GM23338 (cell line): Measurements from ENCODE around the gene NPHP4. TPM values are rescaled to one million over a fixed set of nuclear protein-coding genes. Genes with fewer than 3 reads are reported as not detected.
A peak's percentile ranks its signal among the peaks of the same experiment; 100 is the strongest.

Source experiments
- ATAC-seq: fragments of 200-7000 bp; cut with Tn5 transposase; 3 replicates; pipeline ENCODE4 v1.9.1; 2020
- DNase-seq: peaks from one replicate; pipeline ENCODE4 v3.0.0-alpha.2; 2015; ENCODE audit warnings: low spot score
- H2AFZ ChIP-seq: fragments of 200-600 bp; sonication (generic); 2 replicates; pipeline ENCODE4 v1.8.0; 2016; ENCODE audit warnings: antibody characterized with exemption, mild to moderate bottlenecking, moderate library complexity
- H3F3A ChIP-seq: fragments of 200-600 bp; sonication (generic); replicated peaks from 2 replicates; pipeline ENCODE4 v1.8.0; 2017; ENCODE audit warnings: antibody characterized with exemption, mixed run types, low read depth
- H3K27ac ChIP-seq: fragments of 200-600 bp; sonication (generic); 2 replicates; pipeline ENCODE4 v1.6.1; 2016; ENCODE audit warnings: low read depth
- H3K27me3 ChIP-seq: fragments of 200-600 bp; sonication (generic); 2 replicates; pipeline ENCODE4 v1.8.0; 2016; ENCODE audit warnings: mild to moderate bottlenecking, mixed run types, moderate library complexity; ENCODE audit not compliant: insufficient read depth
- H3K36me3 ChIP-seq: fragments of 200-600 bp; sonication (generic); 2 replicates; pipeline ENCODE4 v1.8.0; 2016; ENCODE audit warnings: mild to moderate bottlenecking; ENCODE audit not compliant: insufficient read depth
- H3K4me1 ChIP-seq: fragments of 200-600 bp; sonication (generic); 2 replicates; pipeline ENCODE4 v1.8.0; 2016; ENCODE audit warnings: mild to moderate bottlenecking, moderate library complexity; ENCODE audit not compliant: insufficient read depth
- H3K4me2 ChIP-seq: fragments of 200-600 bp; sonication (generic); 2 replicates; pipeline ENCODE4 v1.7.1; 2017; ENCODE audit warnings: mixed run types
- H3K4me3 ChIP-seq: fragments of 200-600 bp; sonication (generic); 2 replicates; pipeline ENCODE4 v1.6.1; 2016; ENCODE audit warnings: mixed run types
- H3K79me2 ChIP-seq: fragments of 200-600 bp; sonication (generic); replicated peaks from 2 replicates; pipeline ENCODE4 v1.8.0; 2017; ENCODE audit warnings: mild to moderate bottlenecking; ENCODE audit not compliant: insufficient read depth
- H3K9me2 ChIP-seq: fragments of 200-600 bp; sonication (generic); 2 replicates; pipeline ENCODE4 v1.8.0; 2017; ENCODE audit not compliant: insufficient read depth
- H4K20me1 ChIP-seq: fragments of 200-600 bp; sonication (generic); replicated peaks from 2 replicates; pipeline ENCODE4 v1.8.0; 2017; ENCODE audit warnings: mild to moderate bottlenecking; ENCODE audit not compliant: insufficient read depth
- H3K27ac Mint-ChIP-seq: 2 replicates; pipeline ENCODE4 v1.8.0; 2020; ENCODE audit warnings: inconsistent platforms, mild to moderate bottlenecking, moderate library complexity, mixed read lengths
- H3K27me3 Mint-ChIP-seq: 3 replicates; pipeline ENCODE4 v1.8.0; 2022; ENCODE audit warnings: low read depth, mild to moderate bottlenecking, moderate library complexity, mixed read lengths, inconsistent platforms; ENCODE audit not compliant: insufficient read depth, poor library complexity
- H3K36me3 Mint-ChIP-seq: 3 replicates; pipeline ENCODE4 v1.8.0; 2021; ENCODE audit warnings: low read depth, mild to moderate bottlenecking, inconsistent platforms, moderate library complexity, mixed read lengths
- H3K4me1 Mint-ChIP-seq: 3 replicates; pipeline ENCODE4 v1.8.0; 2020; ENCODE audit warnings: mild to moderate bottlenecking, inconsistent platforms, mixed read lengths
- H3K4me3 Mint-ChIP-seq: 3 replicates; pipeline ENCODE4 v1.8.0; 2021; ENCODE audit warnings: moderate library complexity, mild to moderate bottlenecking, inconsistent platforms, mixed read lengths
- H3K9me3 Mint-ChIP-seq: 3 replicates; pipeline ENCODE4 v1.8.0; 2020; ENCODE audit warnings: moderate library complexity, mild to moderate bottlenecking, inconsistent platforms, mixed read lengths
- CREB1 ChIP-seq: fragments of 250-450 bp; sonication (Bioruptor Pico); IDR thresholded peaks from 2 replicates; pipeline ENCODE4 v1.5.0; 2020; ENCODE audit warnings: low read depth, mild to moderate bottlenecking, moderate library complexity
- CTCF ChIP-seq, 2 experiments: fragments of 200-600 bp in 1 of 2; sonication (generic) in 1 of 2; conservative IDR thresholded peaks; 2 replicates each; pipeline versions ENCODE4 v1.5.1 to v1.6.1; 2016 to 2017; ENCODE audit warnings: antibody characterized with exemption in 2 of 2, low read depth in 2 of 2, mild to moderate bottlenecking in 2 of 2, moderate library complexity in 1 of 2
- EZH2 ChIP-seq: fragments of 200-600 bp; sonication (generic); IDR thresholded peaks from one replicate; pipeline ENCODE4 v1.8.0; 2017; ENCODE audit warnings: antibody characterized with exemption, mild to moderate bottlenecking, low read depth; ENCODE audit not compliant: unreplicated experiment
- JUNB ChIP-seq: IDR thresholded peaks from one replicate; pipeline ENCODE4 v1.6.1; 2016; ENCODE audit warnings: antibody characterized with exemption; ENCODE audit not compliant: unreplicated experiment
- POLR2AphosphoS5 ChIP-seq: IDR thresholded peaks from 2 replicates; pipeline ENCODE4 v1.6.1; 2016; ENCODE audit warnings: antibody characterized with exemption, low read depth
- ZNF114 ChIP-seq: fragments of 250-450 bp; sonication (Bioruptor Pico); IDR thresholded peaks from 2 replicates; pipeline ENCODE4 v1.5.0; 2020; ENCODE audit warnings: mild to moderate bottlenecking, moderate library complexity
- polyA plus RNA-seq: library from polyadenylated mRNA; unstranded; fragments of >200 nt; fragmentation: Nextera tagmentation; extraction: Ambion mirVana; gene quantifications from 2 replicates; pipeline ENCODE4 v1.2.1, GENCODE V29; 2016
- total RNA-seq: library from RNA; depleted of rRNA; stranded (reverse); fragments of >200 nt; shearing (Covaris generic); gene quantifications from 2 replicates; pipeline ENCODE4 v1.2.3, GENCODE V29; 2014

Gene NPHP4
- total and polyA plus RNA-seq, 2 experiments from 2014 or later = 2.5 to 12.4 TPM

DNA sequence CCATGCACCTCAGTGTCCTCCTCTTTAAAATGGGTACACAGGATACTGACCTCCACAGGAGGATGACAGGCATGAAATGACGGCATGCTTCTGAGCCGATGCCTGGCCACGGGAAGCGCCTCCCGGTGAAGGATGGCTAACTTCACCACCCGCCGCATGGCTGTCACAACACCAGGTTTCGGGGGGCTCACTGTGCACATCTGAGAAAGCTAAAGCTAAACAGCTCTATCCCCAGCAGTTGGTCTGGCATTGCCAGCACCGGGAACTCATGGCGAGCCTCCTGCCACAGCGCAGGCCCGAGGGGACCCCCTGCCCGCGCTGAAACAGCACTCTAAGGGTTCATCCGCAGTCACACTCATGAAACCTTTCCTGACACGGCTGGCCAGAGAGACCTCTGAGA, 16.0 kb downstream of the NPHP4 start:
- Mint-ChIP-seq H3K36me3 (peaks cover 24% of the 10 kb centered on the region), H3K27ac (no peak overlapping the region), H3K4me1 (peaks cover 15% of the 10 kb centered on the region), H3K4me3 (no peak overlapping the region), H3K9me3 (peaks cover 17% of the 10 kb centered on the region; the same call in 2 of the 3 replicates), H3K27me3 (peaks cover 20% of the 10 kb centered on the region)
- ATAC-seq (no peak), DNase-seq (no peak)
- 0 out of 2 replicates have a peak, but pooled peaks cover 3% of the 10 kb centered on the region for H3F3A ChIP-seq
- H3K36me3 ChIP-seq = no peaks in the 10 kb centered on the region
- TF ChIP-seq CTCF (conservative IDR thresholded peaks at IDR 0.05; ENCODE audit: low read depth in 2 of 2) (no peak), POLR2AphosphoS5 (no peak), JUNB (no peak), CREB1 (CRISPR knock-in tag) (no peak), EZH2 (no peak)
- no peak overlapping the region for H3K4me2 ChIP-seq
- H3K27me3 ChIP-seq = no peaks in the 10 kb centered on the region
- no peaks in the 10 kb centered on the region for H3K9me2 ChIP-seq
- peaks cover 3% of the 10 kb centered on the region; the same call in 1 of the 2 replicates for H3K79me2 ChIP-seq
- peaks cover 7% of the 10 kb centered on the region for H3K4me1 ChIP-seq
- no peak overlapping the region for H2AFZ ChIP-seq
- H4K20me1 ChIP-seq = no peaks in the 10 kb centered on the region; the same call in 1 of the 2 replicates
- no peak overlapping the region for H3K4me3 ChIP-seq
- no peak overlapping the region for H3K27ac ChIP-seq

GRCh38 chr1:5975133-5975880, 16.9 kb downstream of the NPHP4 start:
- Mint-ChIP-seq H3K36me3 (peaks cover 24% of the 10 kb centered on the region), H3K27ac (no peak overlapping the region; the same call in 1 of the 2 replicates), H3K4me1 (peaks cover 14% of the 10 kb centered on the region), H3K9me3 (peaks cover 17% of the 10 kb centered on the region; the same call in 2 of the 3 replicates), H3K4me3 (no peak overlapping the region), H3K27me3 (peaks cover 17% of the 10 kb centered on the region)
- H3K4me1 ChIP-seq = no peaks in the 10 kb centered on the region
- no peak overlapping the region for H3K27ac ChIP-seq
- no peaks in the 10 kb centered on the region for H3K36me3 ChIP-seq
- no peaks in the 10 kb centered on the region; the same call in 1 of the 2 replicates for H4K20me1 ChIP-seq
- no peak overlapping the region for H3K4me3 ChIP-seq
- peaks cover 3% of the 10 kb centered on the region; the same call in 1 of the 2 replicates for H3K79me2 ChIP-seq
- DNase-seq (peak; percentile 67), ATAC-seq (peak; percentile 90)
- H3F3A ChIP-seq = no peaks in the 10 kb centered on the region
- H3K27me3 ChIP-seq = no peaks in the 10 kb centered on the region
- TF ChIP-seq CTCF (conservative IDR thresholded peaks at IDR 0.05; ENCODE audit: low read depth in 2 of 2) = peak; percentile 68 to 83
- no peak for TF ChIP-seq EZH2
- no peak for TF ChIP-seq JUNB
- TF ChIP-seq ZNF114 = no peak
- no peaks in the 10 kb centered on the region for H3K9me2 ChIP-seq
- H3K4me2 ChIP-seq = no peak overlapping the region
- no peak overlapping the region for H2AFZ ChIP-seq
